ENCODE data around the gene TRABD2B. TPM values are rescaled to one million over a fixed set of nuclear protein-coding genes. Genes with fewer than 3 reads are reported as not detected.

Gene TRABD2B
- polyA plus RNA-seq, 2 donors = 0.24 to 0.34 TPM

DNA sequence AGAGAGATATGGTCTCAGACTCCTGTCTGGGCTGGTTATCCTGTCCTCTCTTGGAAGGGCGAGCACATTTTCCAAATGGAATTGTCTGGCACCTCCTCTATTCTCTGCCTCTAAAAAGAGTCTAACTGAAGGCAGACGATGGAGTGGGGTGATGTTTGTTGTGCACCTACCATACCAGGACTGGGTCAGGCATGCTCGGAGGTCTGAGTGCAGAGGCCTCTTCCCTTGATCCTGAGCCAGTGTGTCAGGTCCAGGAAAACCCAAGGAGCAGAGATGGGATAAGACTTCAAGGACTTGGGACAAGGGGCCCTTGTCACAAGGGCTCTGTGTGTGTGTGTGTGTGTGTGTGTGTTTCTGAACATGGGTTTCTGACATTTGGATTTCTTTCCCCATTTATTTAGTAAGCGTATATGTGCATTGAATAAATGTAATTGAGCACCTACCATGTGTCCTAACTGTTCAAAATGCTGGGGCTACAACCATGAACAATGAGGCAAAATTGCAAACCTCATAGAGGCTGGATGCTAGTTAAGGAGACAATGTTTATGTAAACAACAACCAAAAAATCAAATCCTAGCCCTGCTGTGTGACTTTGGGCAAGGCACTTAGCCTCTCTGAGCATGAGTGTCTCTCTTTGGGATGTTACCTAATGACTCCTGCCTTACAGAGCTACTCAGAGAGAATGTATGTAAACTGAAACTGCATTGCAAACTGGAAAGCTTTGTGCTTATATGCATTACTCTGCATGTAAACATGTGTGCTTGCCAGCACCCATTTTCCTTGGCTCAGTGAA, 283.0 kb downstream of the TRABD2B start:
- H3K27me3 ChIP-seq (ENCODE audit: control insufficient read depth in 1 of 2, insufficient read depth in 2 of 2, low read length in 2 of 2) = peaks cover 3 to 11% of the 10 kb centered on the region in 2 donors
- H3K36me3 ChIP-seq (ENCODE audit: control insufficient read depth in 2 of 2, insufficient read depth in 2 of 2, low read length in 1 of 2) = no peaks in the 10 kb centered on the region

DNA sequence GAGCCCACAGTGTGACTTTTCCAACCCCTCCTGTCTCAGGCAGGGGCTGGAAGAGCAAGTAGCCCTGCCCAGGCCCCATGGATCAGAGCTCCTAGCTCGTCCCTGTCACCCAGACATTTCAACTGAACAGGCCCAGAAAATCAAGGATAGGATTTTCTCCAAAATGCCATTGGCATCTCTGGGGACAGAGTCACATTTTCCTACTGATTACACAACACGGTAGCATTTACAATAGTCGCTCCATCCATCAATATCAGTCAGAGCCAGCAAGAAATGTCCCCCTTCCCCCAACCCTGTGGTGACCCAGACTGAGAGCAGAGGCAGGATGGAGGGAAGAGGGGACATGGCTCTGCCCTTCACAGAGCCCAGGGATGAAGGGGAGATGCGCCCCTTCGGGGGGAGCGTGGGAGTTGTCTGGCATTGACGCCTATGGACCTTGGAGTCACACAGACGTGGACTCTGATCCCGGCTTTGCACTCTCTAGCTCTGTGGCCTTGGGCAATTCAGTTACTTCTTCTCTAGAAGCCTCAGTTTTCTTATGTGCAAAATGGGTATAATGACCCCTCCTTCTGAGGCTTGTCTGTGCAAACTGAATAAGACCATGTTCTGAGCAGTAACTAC, 283.7 kb downstream of the TRABD2B start:
- no peaks in the 10 kb centered on the region for H3K9me3 ChIP-seq (ENCODE audit: control insufficient read depth in 2 of 2, insufficient read depth in 1 of 2, low read depth in 1 of 2, low read length in 1 of 2)
- H3K4me3 ChIP-seq (ENCODE audit: low read depth in 1 of 2, low read length in 2 of 2) = no peak overlapping the region
- 75 to 81% methylated on average over 9 of the region's 9 CpGs for WGBS, 2 donors
- H3K27me3 ChIP-seq (ENCODE audit: control insufficient read depth in 1 of 2, insufficient read depth in 2 of 2, low read length in 2 of 2) = peaks cover 3 to 16% of the 10 kb centered on the region in 2 donors
- H3K4me1 ChIP-seq (ENCODE audit: control insufficient read depth in 2 of 2, insufficient read depth in 2 of 2, low read length in 1 of 2) = peaks cover 0 to 10% of the 10 kb centered on the region in 2 donors
- no peak overlapping the region for H3K27ac ChIP-seq (ENCODE audit: low read depth in 2 of 2, low read length in 1 of 2)
- H3K36me3 ChIP-seq (ENCODE audit: control insufficient read depth in 2 of 2, insufficient read depth in 2 of 2, low read length in 1 of 2) = no peaks in the 10 kb centered on the region

More for the DNA sequence above, 283.0 kb downstream of the TRABD2B start:
- 84 to 87% methylated on average over 4 of the region's 4 CpGs for WGBS, 2 donors
- no peaks in the 10 kb centered on the region for H3K9me3 ChIP-seq (ENCODE audit: control insufficient read depth in 2 of 2, insufficient read depth in 1 of 2, low read depth in 1 of 2, low read length in 1 of 2)
- H3K27ac ChIP-seq (ENCODE audit: low read depth in 2 of 2, low read length in 1 of 2) = no peak overlapping the region
- H3K4me1 ChIP-seq (ENCODE audit: control insufficient read depth in 2 of 2, insufficient read depth in 2 of 2, low read length in 1 of 2) = peaks cover 0 to 7% of the 10 kb centered on the region in 2 donors
- no peak overlapping the region for H3K4me3 ChIP-seq (ENCODE audit: low read depth in 1 of 2, low read length in 2 of 2)

DNA sequence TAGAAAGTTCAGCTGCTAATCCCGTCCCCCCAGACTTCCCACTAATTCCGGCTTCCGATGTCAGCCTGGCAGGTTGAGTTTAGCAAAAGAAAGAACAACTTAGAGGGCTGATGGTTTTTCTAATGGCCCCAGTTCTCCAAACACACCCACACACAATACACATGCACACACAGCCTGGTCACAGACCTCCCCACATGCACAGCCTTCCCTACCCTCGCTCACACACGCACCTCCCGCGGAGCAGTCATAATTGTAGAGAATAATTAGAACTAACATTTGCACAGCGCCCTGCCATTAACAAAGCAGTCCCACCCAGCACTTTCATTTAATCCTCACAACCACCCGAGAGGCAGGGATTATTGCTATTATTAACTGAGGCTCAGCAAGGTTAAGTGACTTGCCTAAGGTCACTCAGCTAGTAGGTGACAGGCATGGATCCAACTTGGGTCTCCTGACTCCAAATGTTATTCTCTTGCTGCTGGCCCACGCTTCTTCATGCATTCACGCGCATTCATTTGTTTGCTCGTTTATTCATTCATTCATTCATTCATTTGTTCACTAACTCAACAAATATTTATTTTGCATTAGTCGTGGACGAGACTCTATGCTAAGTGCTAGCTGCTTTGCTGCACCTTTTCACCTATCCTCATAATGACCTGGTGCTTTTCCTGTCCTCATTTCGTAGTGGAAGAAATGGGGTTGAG, 284.4 kb downstream of the TRABD2B start:
- Histone ChIP-seq H3K4me1 (ENCODE audit: control insufficient read depth in 2 of 2, insufficient read depth in 2 of 2, low read length in 1 of 2) (peaks cover 0 to 10% of the 10 kb centered on the region in 2 donors), H3K27me3 (ENCODE audit: control insufficient read depth in 1 of 2, insufficient read depth in 2 of 2, low read length in 2 of 2) (peaks cover 3 to 18% of the 10 kb centered on the region in 2 donors), H3K9me3 (ENCODE audit: control insufficient read depth in 2 of 2, insufficient read depth in 1 of 2, low read depth in 1 of 2, low read length in 1 of 2) (no peaks in the 10 kb centered on the region), H3K36me3 (ENCODE audit: control insufficient read depth in 2 of 2, insufficient read depth in 2 of 2, low read length in 1 of 2) (no peaks in the 10 kb centered on the region), H3K27ac (ENCODE audit: low read depth in 2 of 2, low read length in 1 of 2) (no peak overlapping the region), H3K4me3 (ENCODE audit: low read depth in 1 of 2, low read length in 2 of 2) (no peak overlapping the region)
- 69 to 80% methylated on average over 16 of the region's 16 CpGs for WGBS, 2 donors

DNA sequence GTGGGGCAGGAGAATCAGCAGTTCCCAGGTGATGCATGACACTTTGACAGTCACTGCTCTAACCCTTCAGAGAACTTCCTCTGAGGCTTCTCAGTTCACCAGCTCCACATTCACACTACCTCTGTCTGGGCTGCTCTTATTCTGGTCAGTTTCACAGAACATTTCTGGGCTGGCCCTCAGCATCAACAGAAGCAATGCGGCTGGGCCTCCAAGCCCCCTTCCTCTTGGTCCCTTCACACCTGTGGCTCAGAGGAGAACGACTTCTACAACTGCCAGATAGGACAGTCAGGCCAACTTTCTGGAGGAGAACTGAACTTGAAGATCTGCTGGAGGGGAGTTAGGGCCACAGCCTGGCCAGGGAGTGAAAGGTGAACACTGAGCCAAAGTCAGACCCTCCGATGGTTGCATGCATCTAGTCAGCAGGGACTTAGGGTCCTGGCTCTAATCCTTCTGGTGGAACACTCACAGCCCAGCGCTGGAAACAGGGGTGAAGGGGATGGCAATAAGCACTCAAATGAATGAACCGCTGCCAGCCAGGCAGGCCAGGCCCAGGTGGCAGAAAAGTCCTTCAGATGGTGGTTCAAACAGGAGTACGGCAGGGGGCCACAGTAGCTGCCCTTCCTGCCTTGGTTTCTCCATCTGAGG, 285.2 kb downstream of the TRABD2B start:
- WGBS, 2 donors = 67 to 76% methylated on average over 6 of the region's 6 CpGs
- H3K27me3 ChIP-seq (ENCODE audit: control insufficient read depth in 1 of 2, insufficient read depth in 2 of 2, low read length in 2 of 2) = peaks cover 10 to 22% of the 10 kb centered on the region in 2 donors

DNA sequence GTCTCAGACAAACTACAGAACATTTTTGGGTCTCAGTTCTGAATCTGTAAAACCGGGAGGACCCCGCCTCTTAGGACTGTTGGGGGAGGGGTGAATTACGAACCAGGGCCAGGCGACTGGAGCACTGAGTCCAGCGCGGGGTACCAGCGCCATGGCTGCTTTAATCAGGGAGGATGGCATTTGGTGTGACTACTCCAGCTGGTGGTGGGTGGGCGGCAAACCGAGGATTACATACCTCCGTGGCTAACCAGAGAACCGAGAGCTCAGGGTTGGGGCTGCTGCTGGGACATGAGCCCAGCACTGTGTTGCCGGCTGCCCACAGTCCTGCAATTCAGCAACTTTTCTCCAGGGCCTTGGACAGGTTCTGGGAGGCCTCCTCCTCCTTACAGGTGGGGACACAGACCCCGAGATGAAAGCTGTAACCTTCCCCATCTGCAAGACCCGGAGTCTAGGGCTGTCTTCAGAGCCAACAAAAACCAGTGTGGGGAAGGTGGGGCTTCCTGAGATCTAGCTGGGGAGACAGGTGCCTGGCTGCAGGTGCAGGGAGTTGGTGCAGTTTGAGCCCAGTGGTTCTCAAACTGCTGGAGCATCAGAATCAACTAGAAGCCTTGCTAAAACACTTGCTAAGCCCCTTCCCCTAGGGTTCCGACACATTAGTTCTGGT, 285.9 kb downstream of the TRABD2B start:
- Histone ChIP-seq H3K36me3 (ENCODE audit: control insufficient read depth in 2 of 2, insufficient read depth in 2 of 2, low read length in 1 of 2) (no peaks in the 10 kb centered on the region), H3K4me3 (ENCODE audit: low read depth in 1 of 2, low read length in 2 of 2) (no peak overlapping the region), H3K4me1 (ENCODE audit: control insufficient read depth in 2 of 2, insufficient read depth in 2 of 2, low read length in 1 of 2) (peaks cover 0 to 10% of the 10 kb centered on the region in 2 donors), H3K9me3 (ENCODE audit: control insufficient read depth in 2 of 2, insufficient read depth in 1 of 2, low read depth in 1 of 2, low read length in 1 of 2) (no peaks in the 10 kb centered on the region), H3K27me3 (ENCODE audit: control insufficient read depth in 1 of 2, insufficient read depth in 2 of 2, low read length in 2 of 2) (peaks cover 10 to 22% of the 10 kb centered on the region in 2 donors), H3K27ac (ENCODE audit: low read depth in 2 of 2, low read length in 1 of 2) (no peak overlapping the region)
- 46 to 48% methylated on average over 15 of the region's 15 CpGs for WGBS, 2 donors

More for the DNA sequence above, 285.2 kb downstream of the TRABD2B start:
- Histone ChIP-seq H3K27ac (ENCODE audit: low read depth in 2 of 2, low read length in 1 of 2) (no peak overlapping the region), H3K4me3 (ENCODE audit: low read depth in 1 of 2, low read length in 2 of 2) (no peak overlapping the region), H3K36me3 (ENCODE audit: control insufficient read depth in 2 of 2, insufficient read depth in 2 of 2, low read length in 1 of 2) (no peaks in the 10 kb centered on the region), H3K4me1 (ENCODE audit: control insufficient read depth in 2 of 2, insufficient read depth in 2 of 2, low read length in 1 of 2) (peaks cover 0 to 10% of the 10 kb centered on the region in 2 donors), H3K9me3 (ENCODE audit: control insufficient read depth in 2 of 2, insufficient read depth in 1 of 2, low read depth in 1 of 2, low read length in 1 of 2) (no peaks in the 10 kb centered on the region)

Other genes starting within 250 kb of the TRABD2B start
- under 1 TPM; 0.07 to 0.24 TPM for gene SLC5A9, start 225.3 kb upstream of the TRABD2B start, polyA plus RNA-seq